Stimulated activated CD4-positive, alpha-beta T cell treated with anti-CD3 and anti-CD28 coated beads, Interleukin-12 subunit alpha, Interleukin-12 subunit beta, amount 100 ng/mL, for 24 hours (primary cell): ENCODE results near the gene KCNK10.
A peak's percentile ranks its signal among the peaks of the same experiment; 100 is the strongest.

Experiments used
- DNase-seq, 2 experiments: peaks; one replicate each; pipeline ENCODE4 v3.0.0-alpha.2; 2020; ENCODE audit warnings: low read depth in 2 of 2

The KCNK10 gene

DNA sequence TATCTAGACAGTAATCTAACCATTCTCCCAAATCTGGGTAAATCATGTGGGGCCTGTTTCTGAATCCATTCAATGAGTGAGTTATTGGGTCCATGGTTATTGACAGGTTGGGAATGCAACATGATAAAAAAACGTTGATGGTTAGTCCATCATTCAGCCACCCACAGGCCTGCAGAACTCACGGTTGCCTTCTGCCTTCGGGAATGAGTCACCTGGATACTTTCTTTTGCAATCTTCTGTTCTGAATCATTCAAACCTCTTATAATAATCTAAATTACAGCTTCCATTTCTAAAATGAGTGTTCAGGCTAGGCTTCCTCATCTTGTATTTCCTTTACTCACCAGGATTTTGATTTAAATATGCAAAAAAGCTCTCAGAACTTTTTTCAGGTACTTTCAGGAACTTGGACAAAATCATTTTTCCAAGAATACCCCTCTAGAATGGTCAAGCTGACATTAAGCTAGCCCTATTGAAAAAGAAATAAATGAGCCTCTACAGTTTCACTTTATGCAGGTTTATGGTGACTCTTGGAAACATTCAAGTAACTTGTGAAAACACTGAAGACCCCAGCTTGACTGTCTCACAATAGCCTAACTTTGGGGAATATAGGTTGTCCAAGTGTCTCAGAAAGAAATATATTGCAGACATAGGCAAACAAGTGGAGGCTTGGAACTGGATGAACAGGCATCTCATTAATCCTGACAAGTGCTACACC, 94.4 kb downstream of the KCNK10 start:
- DNase-seq: no peak

DNA sequence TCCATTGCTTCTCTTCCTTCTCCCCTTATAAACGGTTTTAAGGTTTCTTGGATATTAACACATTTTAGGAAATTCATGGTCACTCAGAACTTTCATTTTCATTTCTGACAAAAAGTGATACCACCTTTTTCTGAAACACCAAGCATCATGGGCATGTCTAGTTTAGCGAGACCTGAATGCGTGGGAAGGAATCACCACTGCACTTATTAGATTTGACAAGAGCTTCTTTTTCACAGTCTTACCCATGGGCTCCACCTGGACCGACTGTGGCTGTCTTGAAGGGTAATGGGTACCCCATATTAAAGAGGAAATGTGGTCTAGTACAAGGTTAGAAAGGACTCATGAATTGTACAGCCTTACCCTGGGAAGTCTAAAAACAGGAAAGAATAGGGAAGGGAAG, 95.4 kb downstream of the KCNK10 start:
- no peak for DNase-seq

DNA sequence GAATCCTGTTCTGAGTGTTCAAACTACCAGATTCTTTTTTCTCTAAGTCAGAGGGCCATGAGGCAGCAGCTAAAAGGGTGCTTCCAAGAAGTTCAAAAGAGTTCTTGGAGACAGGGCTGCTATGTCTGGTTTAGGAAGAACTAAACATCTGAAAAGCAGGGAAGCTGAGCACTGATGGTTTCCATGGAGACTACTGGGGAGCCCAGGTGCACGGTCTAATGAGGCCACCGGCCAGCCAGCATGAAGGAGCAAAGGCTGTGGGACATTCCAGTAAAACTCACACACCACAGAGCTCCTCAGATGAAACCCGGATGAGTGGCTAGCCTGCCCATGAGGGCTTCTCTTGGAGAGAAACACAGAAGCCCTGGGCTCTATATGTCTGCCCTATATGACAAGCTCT, 97.3 kb downstream of the KCNK10 start:
- DNase-seq: no peak

DNA sequence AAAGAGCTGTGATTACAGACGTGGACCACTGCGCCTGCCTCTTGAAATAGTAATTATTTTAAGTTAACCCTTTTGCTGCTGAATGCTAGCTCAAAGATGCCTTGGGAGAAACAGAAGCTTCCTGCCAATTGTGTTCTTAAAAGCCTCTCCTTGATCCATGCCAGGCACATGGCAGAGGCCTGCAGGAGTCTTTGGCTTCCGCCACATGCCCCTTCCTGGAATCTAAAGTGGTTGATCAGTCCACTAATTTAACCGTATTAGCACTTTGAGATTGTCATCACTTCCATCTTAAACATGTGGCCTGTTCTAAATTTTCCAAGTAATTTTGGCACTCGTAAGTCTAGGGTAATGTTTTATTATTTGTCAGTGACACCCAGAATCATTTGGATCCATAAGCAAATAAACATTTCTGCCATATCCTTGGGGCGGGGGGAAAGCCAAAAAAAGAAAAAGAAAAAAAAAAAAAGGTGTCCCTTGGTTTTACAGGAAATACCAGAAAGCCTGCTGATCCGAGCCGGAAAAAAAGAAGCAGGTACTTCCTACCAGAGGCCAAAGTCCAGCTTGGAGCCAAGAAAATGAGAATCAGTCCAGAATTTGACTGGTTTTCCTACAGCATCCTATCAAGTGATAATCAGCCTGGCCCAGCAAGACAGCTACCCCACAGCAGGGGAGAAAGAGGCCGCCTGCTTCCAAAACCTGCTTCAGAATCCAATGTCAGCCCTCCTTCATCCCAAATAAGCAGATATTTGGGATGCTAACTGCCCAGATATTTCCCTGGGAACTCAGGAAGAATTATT, 104.8 kb downstream of the KCNK10 start:
- no peak for DNase-seq

DNA sequence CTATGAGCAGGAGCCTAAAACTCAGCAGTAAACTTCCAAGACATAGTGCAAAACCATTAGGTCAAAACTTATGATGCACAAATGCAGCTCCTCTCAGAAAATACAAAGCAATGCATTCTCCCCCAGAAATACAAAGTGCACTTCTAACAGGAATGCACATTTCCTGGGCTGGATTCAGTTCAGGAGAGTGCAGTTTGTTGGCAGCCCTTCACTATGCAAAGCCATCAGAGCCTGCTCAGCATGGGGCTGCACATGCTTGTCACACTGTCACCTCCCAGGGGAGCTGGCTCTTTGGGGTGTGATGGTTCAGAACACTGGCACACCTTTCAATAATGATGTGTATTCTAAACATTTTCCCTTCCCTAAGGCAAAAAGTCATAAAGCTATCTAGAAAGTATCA, 110.4 kb downstream of the KCNK10 start:
- DNase-seq: no peak

DNA sequence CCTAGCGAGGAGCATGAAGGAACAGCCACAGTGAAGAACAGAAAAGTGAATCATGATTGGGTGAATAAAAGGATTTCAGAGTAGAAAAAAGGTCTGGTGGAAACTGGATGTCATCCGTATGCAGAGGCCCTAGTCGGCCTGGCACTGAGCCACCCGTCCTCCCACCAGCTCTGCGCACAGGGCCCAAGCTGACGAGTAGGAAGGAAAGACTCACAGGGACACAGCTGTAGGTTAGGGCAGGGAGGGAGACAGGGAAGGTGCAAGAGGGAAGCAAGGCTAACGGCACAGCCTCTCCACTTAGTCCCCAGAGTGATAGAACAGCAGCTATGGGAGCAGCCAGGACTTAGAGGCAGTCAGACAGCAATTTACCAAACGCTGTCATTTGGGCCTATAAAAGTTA, 112.6 kb downstream of the KCNK10 start:
- DNase-seq: no peak

DNA sequence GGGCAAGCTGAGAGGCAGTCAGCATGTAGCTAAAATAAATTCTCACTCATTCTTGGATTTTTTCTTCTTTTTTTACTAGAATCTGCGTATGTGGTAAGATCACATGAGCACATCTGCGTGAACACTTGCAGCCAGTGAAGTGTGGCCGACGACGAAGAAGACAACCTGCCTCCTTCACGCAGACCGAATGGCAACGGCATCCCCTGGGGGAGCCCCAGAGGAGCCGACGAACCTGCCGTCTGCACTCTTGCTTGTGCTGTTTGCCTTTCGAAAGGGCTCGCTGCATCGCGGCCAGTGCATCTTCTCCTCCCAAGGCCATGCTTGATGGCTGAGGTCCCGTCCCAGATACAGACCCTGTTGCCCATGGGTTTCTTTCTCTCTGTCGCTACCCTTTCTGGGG, 113.8 kb downstream of the KCNK10 start:
- no peak for DNase-seq

DNA sequence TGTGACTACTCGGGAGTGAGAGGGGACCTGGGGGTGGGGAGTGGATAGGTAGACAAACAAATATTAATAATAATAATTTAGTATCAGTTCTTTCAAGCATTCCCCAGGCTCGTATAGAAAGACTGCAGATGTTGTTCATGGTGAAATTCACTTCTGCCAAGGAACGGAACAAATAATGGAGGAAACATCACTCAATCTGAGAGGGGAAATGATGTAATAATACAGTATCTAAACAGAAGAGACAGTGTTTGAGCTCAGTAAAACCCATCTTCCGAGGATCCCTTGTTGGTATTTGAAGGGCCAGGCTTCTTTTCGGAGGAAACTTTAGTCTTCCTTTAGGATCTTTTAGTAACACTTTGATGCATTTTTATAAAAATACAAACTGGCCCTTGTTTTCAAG, 114.2 kb downstream of the KCNK10 start:
- no peak for DNase-seq

DNA sequence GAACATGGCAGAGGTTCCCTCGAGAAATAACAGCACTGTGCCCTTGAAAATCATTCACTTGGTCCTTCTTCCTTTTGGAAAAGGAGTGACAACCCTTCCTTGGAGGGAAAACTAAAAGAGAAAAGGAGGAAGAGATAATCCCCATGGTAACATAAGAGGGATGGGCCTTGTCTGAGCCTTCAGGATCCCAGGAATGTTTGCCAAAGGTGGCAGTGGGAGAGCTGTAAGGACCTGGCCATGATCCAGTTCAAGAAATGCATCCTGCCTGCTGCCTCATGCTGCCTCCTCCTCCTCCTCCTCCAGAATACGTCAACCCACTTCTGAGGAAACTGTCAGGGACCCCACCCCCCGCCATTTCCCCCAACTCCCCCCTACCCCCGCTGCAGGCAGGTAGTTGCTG, 118.8 kb downstream of the KCNK10 start:
- no peak for DNase-seq

DNA sequence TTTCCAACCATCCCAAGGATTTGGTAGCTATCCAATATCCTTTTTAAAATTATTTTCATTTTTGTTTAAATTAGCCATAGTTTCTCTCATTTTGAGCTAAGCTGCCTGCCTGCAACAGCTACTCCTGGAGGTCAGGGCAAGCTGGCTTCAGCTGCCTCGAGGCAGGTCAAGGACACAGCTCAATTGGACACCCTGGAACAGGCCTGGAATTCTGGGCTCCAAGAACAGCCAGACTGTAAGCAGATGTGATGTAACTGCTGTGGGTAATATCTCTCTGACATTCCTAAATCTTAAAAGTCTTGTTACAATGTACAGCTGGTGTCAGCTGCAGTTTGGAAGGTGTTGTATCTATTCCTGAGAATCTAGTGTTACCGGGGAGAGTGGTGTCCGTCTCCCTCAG, 119.8 kb downstream of the KCNK10 start:
- DNase-seq: no peak

DNA sequence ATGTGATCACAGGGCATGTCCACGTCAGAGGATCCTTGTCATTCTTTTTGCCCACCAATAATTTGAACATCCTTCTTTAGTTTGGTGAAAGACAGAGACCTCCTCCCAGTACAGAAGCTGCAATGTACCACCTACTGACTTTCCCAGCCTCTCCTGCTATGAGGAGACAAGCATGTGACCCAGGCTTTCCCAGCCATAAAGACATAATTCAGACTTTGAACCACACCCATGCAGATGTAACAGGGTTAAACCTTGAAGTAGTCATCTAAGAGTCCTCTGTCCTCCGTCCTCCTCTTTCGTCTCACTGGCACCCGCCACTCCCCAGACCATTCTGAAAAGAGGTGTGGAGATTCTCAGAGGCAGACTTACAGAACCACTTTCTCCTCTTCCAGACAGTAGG, 120.8 kb downstream of the KCNK10 start:
- DNase-seq: no peak

DNA sequence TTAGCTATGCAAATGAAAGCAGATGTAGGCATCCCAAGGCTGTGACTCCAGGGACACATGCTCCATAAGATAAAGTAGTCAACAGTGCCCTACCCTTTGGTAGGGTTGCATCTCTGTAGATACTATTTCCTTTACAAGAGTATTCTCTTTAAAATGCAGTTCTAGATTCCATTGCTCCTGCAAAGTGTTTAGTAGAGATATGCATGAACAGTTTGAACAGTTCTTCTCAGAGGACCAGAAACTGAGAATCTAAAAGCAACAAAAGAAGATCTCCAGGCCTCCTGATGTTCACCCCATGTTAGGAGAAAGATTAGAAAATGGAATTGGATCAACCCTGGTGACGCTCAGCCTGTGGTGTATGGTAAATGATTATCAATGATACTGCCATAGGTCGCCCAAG, 121.2 kb downstream of the KCNK10 start:
- DNase-seq: no peak

DNA sequence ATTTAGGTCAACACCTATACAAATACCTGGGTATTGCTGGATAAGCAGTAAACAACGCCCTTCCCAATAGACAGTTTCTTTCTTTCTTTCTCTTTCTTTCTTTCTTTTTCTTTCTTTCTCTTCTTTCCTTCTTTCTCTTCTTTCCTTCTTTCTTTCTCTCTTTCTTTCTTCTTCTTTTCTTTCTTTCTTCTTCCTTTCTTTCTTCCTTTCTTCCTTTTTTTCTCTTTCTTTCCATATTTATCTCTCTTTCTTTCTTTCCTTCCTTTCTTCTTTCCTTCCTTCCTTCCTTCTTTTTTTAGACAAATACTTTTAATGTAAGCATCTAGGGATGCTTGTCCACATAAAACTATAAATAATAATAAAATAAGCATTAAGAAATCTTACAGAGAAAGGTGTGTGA, 123.2 kb downstream of the KCNK10 start:
- no peak for DNase-seq

DNA sequence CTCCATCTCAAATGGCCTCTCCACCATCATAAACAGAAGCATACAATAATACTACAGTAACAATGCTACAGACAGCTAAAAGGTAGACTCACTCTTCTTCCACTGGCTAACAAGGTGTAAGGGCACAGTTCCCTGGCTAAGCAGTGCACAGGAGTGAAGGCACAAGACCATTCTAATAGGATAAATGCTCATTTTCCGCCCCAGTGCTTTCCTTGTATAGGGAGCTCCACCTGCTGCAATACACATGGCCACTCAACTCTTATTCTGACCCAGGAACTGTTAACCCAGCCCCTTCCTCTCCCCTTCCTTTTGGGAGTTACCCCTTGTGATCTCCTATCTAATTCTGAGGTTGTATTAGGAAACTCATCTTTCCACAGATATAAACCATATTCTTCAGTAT, 124.6 kb downstream of the KCNK10 start:
- no peak for DNase-seq

DNA sequence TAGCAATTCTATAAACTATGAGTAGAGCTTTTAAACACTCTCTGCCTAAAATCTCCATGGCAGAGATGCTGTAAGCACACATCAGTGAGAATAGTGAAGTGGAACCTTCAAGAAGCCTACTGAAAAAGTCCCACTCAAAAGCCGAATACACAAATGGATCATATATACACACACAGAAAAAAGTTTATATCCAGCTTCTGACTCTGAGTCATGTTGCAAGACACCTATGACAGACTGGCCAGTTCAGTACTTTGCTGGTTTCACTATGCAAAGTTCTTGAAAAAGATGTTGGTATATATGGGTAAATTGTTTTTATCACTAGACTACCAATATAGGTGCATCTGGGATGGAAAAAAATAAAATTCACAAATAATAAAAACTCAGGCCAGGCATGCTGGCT, 126.1 kb downstream of the KCNK10 start:
- DNase-seq: no peak

DNA sequence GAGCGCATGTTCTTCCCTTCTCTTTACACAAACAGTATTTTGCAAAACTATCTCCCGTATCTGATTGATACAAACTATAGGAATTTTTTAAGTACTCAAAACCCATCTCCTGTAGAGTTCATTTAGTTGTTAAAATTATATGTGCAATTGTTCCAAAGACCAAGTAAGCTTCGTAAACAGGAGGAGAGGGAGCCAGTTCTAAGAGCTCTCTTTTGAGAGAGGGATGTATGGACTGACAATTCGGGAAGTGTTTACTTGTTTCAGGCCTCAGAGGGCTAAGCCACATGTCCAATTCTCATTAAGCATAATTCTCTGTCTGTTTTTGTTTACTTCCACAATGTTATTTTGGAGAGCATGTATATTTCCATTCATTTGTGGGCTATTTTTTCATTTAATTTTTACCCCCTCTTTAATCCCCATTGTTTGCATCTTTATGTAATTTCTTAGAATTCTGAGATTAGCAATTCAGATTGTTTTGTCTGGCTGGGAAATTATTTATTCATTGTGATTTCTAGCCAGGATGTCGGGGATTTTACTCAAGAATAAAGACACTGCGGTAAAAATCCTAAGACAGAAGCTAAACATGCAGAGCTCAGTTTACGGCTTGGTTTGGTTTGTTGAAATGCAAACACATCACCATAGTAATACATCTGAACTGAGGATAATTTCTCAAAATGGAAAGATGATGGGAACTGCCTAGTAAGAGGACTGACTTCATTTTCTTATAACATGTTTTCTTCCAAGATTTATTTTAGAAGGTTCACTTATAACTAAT, 126.8 kb downstream of the KCNK10 start:
- no peak for DNase-seq

DNA sequence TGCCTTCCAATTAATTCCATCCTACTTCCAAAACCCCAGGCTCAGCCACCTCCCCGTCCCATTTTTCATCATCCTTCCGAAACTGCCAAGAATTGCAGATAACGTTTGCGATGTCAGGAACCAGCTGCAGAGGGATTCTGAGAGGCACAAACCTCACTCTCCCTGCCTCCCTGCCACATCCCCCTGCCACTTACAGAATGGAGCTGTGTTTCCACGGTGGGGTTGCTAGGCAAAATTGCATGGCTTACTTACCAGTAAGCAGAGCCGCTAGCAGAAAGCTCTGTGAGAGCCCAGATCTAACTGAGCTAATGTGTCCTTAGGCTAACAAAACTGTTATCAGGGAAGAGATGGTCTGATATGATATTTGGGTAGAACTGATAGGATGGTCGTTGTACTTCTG, 127.4 kb downstream of the KCNK10 start:
- no peak for DNase-seq

DNA sequence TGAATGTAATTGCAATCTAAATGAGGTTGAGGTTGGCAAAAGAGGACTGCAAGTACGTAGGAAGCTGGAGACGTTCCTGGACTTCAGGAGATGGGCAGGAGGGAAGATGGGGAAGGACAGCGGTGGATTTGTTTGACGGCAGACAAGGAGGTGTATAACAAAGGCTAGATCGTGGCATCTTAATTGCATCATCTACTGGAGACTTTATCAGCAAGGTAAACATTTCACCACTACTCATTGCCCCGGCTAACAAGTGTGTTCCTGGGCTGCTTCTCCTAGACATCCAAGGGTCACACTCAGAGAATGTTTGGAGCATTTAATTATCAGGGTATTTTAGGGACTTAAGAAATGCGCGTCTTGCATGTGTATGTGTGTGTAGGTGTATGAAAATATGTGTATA, 128.5 kb downstream of the KCNK10 start:
- no peak for DNase-seq

DNA sequence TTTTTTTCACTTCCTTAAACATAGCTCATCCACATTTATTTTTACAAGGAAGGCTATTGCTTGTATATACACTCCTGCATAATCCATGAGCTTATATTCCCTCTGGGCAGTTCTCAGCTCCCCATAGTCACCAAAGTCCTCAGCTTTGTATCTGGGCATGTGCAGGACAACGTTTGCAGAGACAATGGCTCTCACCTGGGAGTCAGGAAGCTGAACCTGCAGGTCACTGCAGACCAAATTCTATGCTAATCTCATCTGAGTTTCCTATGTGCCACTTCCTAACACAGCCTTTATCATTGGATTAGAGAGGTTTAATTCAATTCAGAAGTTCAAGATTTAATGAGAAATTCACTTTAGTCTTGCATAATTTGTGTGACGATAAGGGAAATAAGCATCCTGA, 131.5 kb downstream of the KCNK10 start:
- no peak for DNase-seq

DNA sequence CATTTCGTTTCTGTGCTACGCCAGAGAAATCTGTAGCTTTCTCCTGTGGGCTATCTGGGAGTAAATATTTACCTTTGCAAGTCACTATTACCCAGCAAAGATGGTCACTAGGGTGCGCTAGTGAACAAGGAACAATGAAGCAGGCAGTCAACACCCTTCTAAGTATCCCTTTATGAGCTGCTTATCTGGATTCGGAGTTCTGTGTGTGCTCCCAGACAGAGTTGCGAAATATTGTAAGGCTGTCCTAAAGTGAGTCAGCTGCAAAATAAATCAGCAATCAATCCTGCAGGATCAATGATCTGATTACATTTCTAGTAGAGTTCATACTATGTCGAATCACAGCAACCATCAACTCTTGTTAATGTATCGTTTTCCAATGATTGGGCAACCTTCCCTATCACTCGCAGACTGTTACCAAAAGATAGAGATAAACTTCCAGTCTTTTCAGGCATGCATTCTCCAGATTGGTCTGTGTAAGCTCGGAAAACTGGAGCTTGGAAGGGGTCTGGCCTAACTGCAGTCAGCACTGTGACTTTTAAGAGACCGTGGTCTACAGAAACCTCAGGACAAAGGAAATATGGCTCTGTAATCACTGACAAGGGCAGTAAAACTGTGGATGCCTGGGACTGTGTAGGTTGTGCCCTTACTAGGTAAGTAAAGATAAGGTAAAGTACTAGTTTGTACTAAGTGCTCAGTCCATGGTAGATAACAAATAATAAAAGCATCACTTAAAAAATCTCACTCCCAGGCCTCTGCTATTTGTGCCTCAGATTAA, 133.5 kb downstream of the KCNK10 start:
- peak; percentile 9 to 45 for DNase-seq

DNA sequence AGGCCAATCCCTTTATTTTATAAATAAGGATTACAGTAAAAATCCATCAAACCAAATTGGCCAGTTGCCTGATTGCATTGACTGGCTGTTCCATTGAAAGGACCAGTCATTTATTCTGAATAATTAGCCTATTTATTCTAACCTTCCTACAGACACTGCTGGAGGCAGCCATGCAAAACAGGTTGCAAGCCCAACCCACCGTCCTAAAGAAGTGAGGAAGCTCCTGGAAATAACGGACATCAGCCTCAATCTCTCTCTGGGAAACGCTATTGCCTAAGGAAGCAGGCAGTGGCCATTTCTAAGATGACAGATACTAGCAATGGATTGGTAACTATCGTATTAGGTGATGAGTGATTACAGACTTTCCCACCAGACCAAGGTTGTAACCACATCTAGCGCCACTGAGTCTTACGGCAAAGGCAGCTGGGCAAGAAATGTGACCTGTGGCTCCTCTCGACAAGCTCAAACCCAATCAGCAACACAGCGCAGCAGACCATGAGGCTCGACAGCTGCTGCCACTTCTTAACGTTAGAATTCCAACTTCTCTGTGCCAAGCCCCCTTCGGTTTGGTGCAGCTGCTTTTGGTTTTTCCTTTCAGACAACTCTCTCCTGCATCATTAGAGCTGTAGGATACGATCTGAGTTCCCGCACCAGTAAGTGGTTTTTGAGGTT, 134.2 kb downstream of the KCNK10 start:
- no peak for DNase-seq
